Sciatic nerve (tissue), 2 donors: ENCODE data around the gene SLIT3. TPM values are rescaled to one million over a fixed set of nuclear protein-coding genes. Genes with fewer than 3 reads are reported as not detected.
"Not testable (repeated sequence)": the region's sequence is repeated elsewhere in the genome, so short reads cannot be mapped to it uniquely, and the experiment has no call there.

Experiments used
- ATAC-seq: fragments of 200-7000 bp; cut with Tn5 transposase; one replicate; pipeline ENCODE4 v1.9.1; 2020; ENCODE audit warnings: mild to moderate bottlenecking, moderate library complexity
- DNase-seq: peaks from one replicate; pipeline ENCODE4 v3.0.0-alpha.2; 2020; ENCODE audit warnings: low spot score
- intact Hi-C: fragments of 100-400 bp; cut with DNase I; formaldehyde crosslinking; loops from one replicate; pipeline ENCODE4 v1.14.2; 2022
- total RNA-seq: library from RNA; stranded (reverse); fragmentation: NEBNext Ultra II Directional; extraction: Animal tissue kit (Norgen Biotek cat#: 25700); gene quantifications from one replicate; pipeline ENCODE4 v1.2.1, GENCODE V29; 2021
- donor health status: DM: no; HTN: no; CAD: no.
- donor health status: DM: no; HTN: no; CAD: no.

Gene SLIT3
- total RNA-seq, 1 donor from 2014 or later, result 50.6 TPM

- DNase-seq, result no peak
- ATAC-seq, result no peak
- intact Hi-C loops, result no loop called here
Observed at GRCh38 chr5:169229342-169229892, 71.5 kb downstream of the SLIT3 start.

- intact Hi-C loops, result no loop called here
- no peak for ATAC-seq
- DNase-seq, result no peak
Observed at GRCh38 chr5:169226895-169227294, 74.0 kb downstream of the SLIT3 start.

GRCh38 chr5:169225830-169226356 lies 75.0 kb downstream of the SLIT3 start:
- no peak for DNase-seq
- no peak for ATAC-seq
- intact Hi-C loops, result no loop called here

GRCh38 chr5:169223595-169223953 lies 77.4 kb downstream of the SLIT3 start:
- intact Hi-C loops, result no loop called here
- peak; percentile 28 for ATAC-seq

GRCh38 chr5:169222934-169223594 lies 77.9 kb downstream of the SLIT3 start:
- ATAC-seq (no peak), DNase-seq (no peak)
- intact Hi-C loops, result no loop called here

More at GRCh38 chr5:169223595-169223953, 77.4 kb downstream of the SLIT3 start:
- DNase-seq, result no peak

- ATAC-seq (no peak), DNase-seq (no peak)
Observed at GRCh38 chr5:169221519-169221918, 79.4 kb downstream of the SLIT3 start.

GRCh38 chr5:169219961-169220360 lies 81.0 kb downstream of the SLIT3 start:
- DNase-seq (no peak), ATAC-seq (no peak)
- intact Hi-C loops, result no loop called here

More at GRCh38 chr5:169221519-169221918, 79.4 kb downstream of the SLIT3 start:
- intact Hi-C loops, result no loop called here

- no peak for ATAC-seq
Observed at GRCh38 chr5:169219351-169219750, 81.6 kb downstream of the SLIT3 start.

GRCh38 chr5:169218861-169219260 lies 82.1 kb downstream of the SLIT3 start:
- intact Hi-C loops, result no loop called here
- ATAC-seq (no peak), DNase-seq (no peak)

More at GRCh38 chr5:169219351-169219750, 81.6 kb downstream of the SLIT3 start:
- intact Hi-C loops, result no loop called here
- DNase-seq, result no peak

GRCh38 chr5:169218176-169218575 lies 82.8 kb downstream of the SLIT3 start:
- intact Hi-C loops, result no loop called here
- DNase-seq (no peak), ATAC-seq (no peak)

- intact Hi-C loops, result no loop called here
- DNase-seq (no peak), ATAC-seq (no peak)
Observed at GRCh38 chr5:169216866-169217265, 84.1 kb downstream of the SLIT3 start.

- ATAC-seq, result no peak
- intact Hi-C loops, result no loop called here
- no peak for DNase-seq
Observed at GRCh38 chr5:169213479-169213878, 87.5 kb downstream of the SLIT3 start.

- DNase-seq, ATAC-seq, intact Hi-C loops: not testable (repeated sequence)
Observed at GRCh38 chr5:169211761-169212160, 89.2 kb downstream of the SLIT3 start.

GRCh38 chr5:169204788-169205400 lies 96.0 kb downstream of the SLIT3 start:
- DNase-seq, result no peak
- intact Hi-C loops, result no loop called here

GRCh38 chr5:169202969-169203368 lies 98.0 kb downstream of the SLIT3 start:
- ATAC-seq (no peak), DNase-seq (no peak)
- intact Hi-C loops, result no loop called here

More at GRCh38 chr5:169204788-169205400, 96.0 kb downstream of the SLIT3 start:
- no peak for ATAC-seq

GRCh38 chr5:169201597-169201996 lies 99.3 kb downstream of the SLIT3 start:
- no peak for DNase-seq
- no peak for ATAC-seq
- intact Hi-C loops, result loop anchor here (2.0 kb wide), 1 partner anchor 33 kb away; no protein-coding TSS in a partner anchor

- no peak for ATAC-seq
- intact Hi-C loops, result loop anchor here (2.0 kb wide), 1 partner anchor 31 kb away; no protein-coding TSS in a partner anchor
- DNase-seq, result no peak
Observed at GRCh38 chr5:169200125-169200778, 100.7 kb downstream of the SLIT3 start.

- DNase-seq, result no peak
- intact Hi-C loops, result no loop called here
- ATAC-seq, result peak; percentile 68
Observed at GRCh38 chr5:169197343-169197742, 103.6 kb downstream of the SLIT3 start.

- ATAC-seq (no peak), DNase-seq (no peak)
- intact Hi-C loops, result no loop called here
Observed at GRCh38 chr5:169196059-169196458, 104.9 kb downstream of the SLIT3 start.

GRCh38 chr5:169195601-169196000 lies 105.3 kb downstream of the SLIT3 start:
- DNase-seq (no peak), ATAC-seq (no peak)
- intact Hi-C loops, result no loop called here
